IMR-90 (cell line): ENCODE data around the gene MDP1. TPM values are rescaled to one million over a fixed set of nuclear protein-coding genes. Genes with fewer than 3 reads are reported as not detected.

Experiments
- ATAC-seq: fragments of 200-7000 bp; cut with Tn5 transposase; 2 replicates; pipeline ENCODE4 v1.9.1; 2020; ENCODE audit warnings: low read depth, mild to moderate bottlenecking, moderate library complexity
- BruUV-seq: library from RNA; stranded (reverse); fragments of 400-500 nt; replicated peaks from 2 replicates; lab custom pipeline; 2021; lab: Mats Ljungman, UMichigan
- CTCF ChIA-PET: fragments of 300-600 bp; formaldehyde crosslinking; extraction: SDS; loops from one replicate; lab custom pipeline; 2021; ENCODE audit warnings: antibody characterized with exemption; lab: Yijun Ruan, JAX
- POLR2A ChIA-PET: fragments of 300-600 bp; sonication (Branson Sonifier 250); formaldehyde crosslinking; loops from one replicate; lab custom pipeline; 2022; ENCODE audit warnings: antibody characterized with exemption; ENCODE audit not compliant: unreplicated experiment; lab: Charles Lee
- DNase-seq: peaks from one replicate; pipeline ENCODE4 v3.0.0; 2013
- H2AFZ ChIP-seq: replicated peaks from 2 replicates; pipeline ENCODE3; 2013; ENCODE audit warnings: low read length, mild to moderate bottlenecking; ENCODE audit not compliant: poor library complexity
- H2AK5ac ChIP-seq: 2 replicates; pipeline ENCODE4 v1.6.1; 2013; ENCODE audit warnings: low read depth, low read length, inconsistent platforms
- H2AK9ac ChIP-seq: replicated peaks from 2 replicates; pipeline ENCODE3; 2013; ENCODE audit warnings: mild to moderate bottlenecking, low read depth, low read length, moderate library complexity; ENCODE audit not compliant: poor library complexity
- H2BK120ac ChIP-seq: 2 replicates; pipeline ENCODE4 v1.6.1; 2013; ENCODE audit warnings: low read depth, low read length, inconsistent platforms
- H2BK15ac ChIP-seq: 3 replicates; pipeline ENCODE4 v1.6.1; 2013; ENCODE audit warnings: low read depth, low read length, inconsistent platforms
- H2BK20ac ChIP-seq: 2 replicates; pipeline ENCODE4 v1.6.1; 2013; ENCODE audit warnings: low read depth, mild to moderate bottlenecking, inconsistent platforms, low read length, moderate library complexity
- H2BK5ac ChIP-seq: 2 replicates; pipeline ENCODE4 v1.6.1; 2013; ENCODE audit warnings: mild to moderate bottlenecking, low read depth, low read length, inconsistent platforms; ENCODE audit not compliant: poor library complexity, severe bottlenecking
- H3K14ac ChIP-seq: replicated peaks from 2 replicates; pipeline ENCODE4 v1.6.1; 2013; ENCODE audit warnings: low read depth, low read length, inconsistent platforms
- H3K18ac ChIP-seq: 2 replicates; pipeline ENCODE4 v1.6.1; 2013; ENCODE audit warnings: low read depth, low read length, control low read depth
- H3K23ac ChIP-seq: 2 replicates; pipeline ENCODE4 v1.6.1; 2013; ENCODE audit warnings: low read depth, low read length, inconsistent platforms
- H3K27ac ChIP-seq: 2 replicates; pipeline ENCODE4 v1.5.1; 2013; ENCODE audit warnings: mild to moderate bottlenecking, control low read depth, low read length; ENCODE audit not compliant: insufficient read depth
- H3K27me3 ChIP-seq: 2 replicates; pipeline ENCODE4 v1.6.1; 2013; ENCODE audit warnings: low read length; ENCODE audit not compliant: control insufficient read depth, insufficient read depth
- H3K36me3 ChIP-seq: 2 replicates; pipeline ENCODE4 v1.6.1; 2013; ENCODE audit warnings: low read length, mixed read lengths; ENCODE audit not compliant: control insufficient read depth, insufficient read depth
- H3K4ac ChIP-seq: 2 replicates; pipeline ENCODE4 v1.6.1; 2013; ENCODE audit warnings: low read depth, low read length, inconsistent platforms
- H3K4me1 ChIP-seq: 2 replicates; pipeline ENCODE4 v1.6.1; 2013; ENCODE audit warnings: low read length, mixed read lengths; ENCODE audit not compliant: control insufficient read depth, insufficient read depth
- H3K4me2 ChIP-seq: 2 replicates; pipeline ENCODE4 v1.6.1; 2013; ENCODE audit warnings: low read depth, mild to moderate bottlenecking, control low read depth, low read length, moderate library complexity
- H3K4me3 ChIP-seq: 2 replicates; pipeline ENCODE4 v1.5.1; 2013; ENCODE audit warnings: low read depth, mild to moderate bottlenecking, control low read depth, low read length, moderate library complexity; ENCODE audit not compliant: insufficient read depth
- H3K56ac ChIP-seq: 2 replicates; pipeline ENCODE4 v1.6.1; 2013; ENCODE audit warnings: low read length, inconsistent platforms; ENCODE audit not compliant: insufficient read depth; ENCODE audit errors: extremely low read depth
- H3K79me1 ChIP-seq, 2 experiments: 2 replicates each; pipeline ENCODE4 v1.6.1; 2013; ENCODE audit warnings: low read length in 2 of 2, inconsistent platforms in 1 of 2, low read depth in 1 of 2
- H3K9ac ChIP-seq: 2 replicates; pipeline ENCODE4 v1.6.1; 2013; ENCODE audit warnings: low read depth, low read length, control low read depth
- H3K9me1 ChIP-seq: 2 replicates; pipeline ENCODE4 v1.6.1; 2013; ENCODE audit warnings: low read length, inconsistent platforms; ENCODE audit not compliant: insufficient read depth
- H3K9me3 ChIP-seq: 2 replicates; pipeline ENCODE4 v1.6.1; 2013; ENCODE audit warnings: low read length; ENCODE audit not compliant: control insufficient read depth, insufficient read depth
- H4K20me1 ChIP-seq: 2 replicates; pipeline ENCODE4 v1.6.1; 2013; ENCODE audit warnings: low read length, inconsistent platforms; ENCODE audit not compliant: insufficient read depth
- H4K5ac ChIP-seq: 2 replicates; pipeline ENCODE4 v1.6.1; 2013; ENCODE audit warnings: mild to moderate bottlenecking, low read depth, low read length, control low read depth
- H4K8ac ChIP-seq, 2 experiments: 2 replicates each; pipeline ENCODE4 v1.6.1; 2013; ENCODE audit warnings: low read depth in 2 of 2, low read length in 2 of 2, control low read depth in 1 of 2, inconsistent platforms in 1 of 2
- H4K91ac ChIP-seq: 2 replicates; pipeline ENCODE4 v1.6.1; 2013; ENCODE audit warnings: low read depth, low read length, inconsistent platforms; ENCODE audit not compliant: insufficient read depth
- BHLHE40 ChIP-seq: fragments of 150-350 bp; IDR thresholded peaks from 2 replicates; pipeline ENCODE4 v1.6.1; 2016; ENCODE audit warnings: mild to moderate bottlenecking, low read depth, low read length
- CHD1 ChIP-seq: IDR thresholded peaks from 2 replicates; pipeline ENCODE4 v1.6.1; 2012; ENCODE audit warnings: low read depth, low read length, improper control_type of control experiment
- FOS ChIP-seq: fragments of 150-350 bp; IDR thresholded peaks from 2 replicates; pipeline ENCODE4 v1.6.1; 2016; ENCODE audit warnings: low read depth, low read length
- MAZ ChIP-seq: IDR thresholded peaks from 2 replicates; pipeline ENCODE4 v1.6.1; 2012; ENCODE audit warnings: low read depth, mild to moderate bottlenecking, low read length, improper control_type of control experiment, moderate library complexity, borderline replicate concordance
- POLR2A ChIP-seq: IDR thresholded peaks from 2 replicates; pipeline ENCODE4 v1.6.1; 2012; ENCODE audit warnings: mild to moderate bottlenecking, low read depth, low read length
- WGBS, 2 experiments: methylation state at CpG; one replicate each; pipeline versions ENCODE4 v1.1.5 to v1.1.7; 2013; ENCODE audit warnings: missing lambda C conversion rate in 2 of 2; ENCODE audit not compliant: insufficient read length in 1 of 2; ENCODE audit errors: extremely low coverage in 2 of 2; 5-methylcytosine and 5-hydroxymethylcytosine counted together
- dilution Hi-C: fragments of 300-500 bp; cut with HindIII; formaldehyde crosslinking; loops from one replicate; pipeline ENCODE4 v1.14.3; 2018; ENCODE audit warnings: low sequenced_read_pairs; ENCODE audit not compliant: unreplicated experiment
- in situ Hi-C: fragments of 300-500 bp; cut with MboI; formaldehyde crosslinking; loops from 3 replicates; pipeline ENCODE4 v1.14.3; 2019; ENCODE audit warnings: low sequenced_read_pairs, inconsistent platforms, mixed read lengths
- intact Hi-C: fragments of 100-400 bp; cut with micrococcal nuclease; formaldehyde crosslinking; loops from 2 replicates; pipeline ENCODE4 v1.10.0; 2022
- polyA plus RNA-seq, 3 experiments: library from polyadenylated mRNA; depleted of rRNA; stranded (reverse); fragments of >200 nt; gene quantifications; 2 replicates each; pipeline ENCODE4 v1.2.3, GENCODE V29; 2012; ENCODE audit warnings: low replicate concordance in 1 of 3
- total RNA-seq: library from RNA; depleted of rRNA; stranded (reverse); fragments of >200 nt; gene quantifications from 2 replicates; pipeline ENCODE4 v1.2.3, GENCODE V29; 2012

The MDP1 gene
- total and polyA plus RNA-seq, 2 of the 4 experiments (the other 2 are of a cell fraction), result 15.1 to 17.8 TPM

DNA sequence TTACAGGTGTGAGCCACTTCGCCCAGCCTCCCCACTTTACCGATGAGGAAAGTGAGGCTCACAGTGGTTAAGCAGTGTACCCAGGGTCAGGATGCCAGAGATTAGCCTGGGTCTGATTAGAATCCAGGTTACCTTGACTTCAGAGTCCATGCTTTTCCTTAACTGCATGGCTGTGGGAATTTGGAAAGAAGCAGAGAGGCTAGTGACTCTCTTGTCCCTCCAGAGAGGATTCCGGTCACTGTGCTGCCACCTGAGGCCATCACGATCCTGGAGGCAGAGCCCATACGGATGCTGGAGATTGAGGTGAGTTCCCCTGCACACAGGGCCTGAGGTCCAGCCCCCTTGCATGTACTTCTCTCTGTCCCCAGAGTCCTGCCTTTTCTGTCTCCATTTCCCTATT, 39.3 kb downstream of the MDP1 start:
- DNase-seq (no peak), ATAC-seq (no peak)
- Histone ChIP-seq H3K4me3 (no peak overlapping the region), H3K9me1 (no peaks in the 10 kb centered on the region), H4K20me1 (no peaks in the 10 kb centered on the region), H3K9ac (no peak overlapping the region), H3K4me1 (peaks cover 2% of the 10 kb centered on the region; the same call in 1 of the 2 replicates), H4K91ac (no peak overlapping the region), H2BK120ac (no peak overlapping the region), H2BK5ac (no peak overlapping the region), H2AK9ac (no peak overlapping the region), H3K23ac (no peak overlapping the region), H3K27ac (no peak overlapping the region), H3K36me3 (peaks cover 55% of the 10 kb centered on the region), H2BK20ac (no peak overlapping the region), H4K8ac (no peak overlapping the region), H2AFZ (no peak overlapping the region), H2BK15ac (no peak overlapping the region), H3K4ac (no peak overlapping the region), H3K14ac (no peak overlapping the region), H3K4me2 (no peak overlapping the region), H3K18ac (no peak overlapping the region), H3K79me1 (no peaks in the 10 kb centered on the region; a peak in 1 of 4 replicates), H3K56ac (no peak overlapping the region), H2AK5ac (no peak overlapping the region), H3K9me3 (no peaks in the 10 kb centered on the region), H3K27me3 (no peaks in the 10 kb centered on the region), H4K5ac (no peak overlapping the region)
- TF ChIP-seq MAZ, result no peak
- no peak for TF ChIP-seq POLR2A
- no peak for TF ChIP-seq BHLHE40
- no peak for TF ChIP-seq CHD1
- TF ChIP-seq FOS, result no peak
- ChIA-PET POLR2A (no interaction called here), CTCF (interaction anchor here (0.7 kb wide), 1 partner anchor 15 kb away, joined by 3 read pairs; the partner anchor contains the start of gene IRF9)
- no TSS peak for BruUV-seq
- intact Hi-C loops (no loop called here), dilution Hi-C loops (no loop called here), in situ Hi-C loops (no loop called here)
- 100% methylated on average over 4 of the region's 5 CpGs; no CpG with 5 or more reads in 1 of the 2 experiments for WGBS, 2 experiments
